Activated CD4-positive, alpha-beta T cell treated with anti-CD3 and anti-CD28 coated beads, Interleukin-2, amount 10 ng/mL, durations not matched to agents 7 days and 5 days (primary cell): ENCODE data around the gene SCN1B. TPM values are rescaled to one million over a fixed set of nuclear protein-coding genes. Genes with fewer than 3 reads are reported as not detected.
A peak's percentile ranks its signal among the peaks of the same experiment; 100 is the strongest.
"Not testable (repeated sequence)": the region's sequence is repeated elsewhere in the genome, so short reads cannot be mapped to it uniquely, and the experiment has no call there.

Source experiments
- CTCF ChIA-PET: fragments of 350-600 bp; sonication (Branson Sonifier 250); formaldehyde crosslinking; loops from one replicate; lab custom pipeline; 2021; ENCODE audit warnings: antibody characterized with exemption; lab: Charles Lee
- POLR2A ChIA-PET: fragments of 350-600 bp; sonication (Branson Sonifier 250); formaldehyde crosslinking; loops from one replicate; lab custom pipeline; 2021; ENCODE audit warnings: antibody characterized with exemption; lab: Charles Lee
- DNase-seq: peaks from one replicate; pipeline ENCODE4 v3.0.0-alpha.2; 2020
- H3K27ac Mint-ChIP-seq: one replicate; pipeline ENCODE4 v1.8.0; 2021; ENCODE audit warnings: mild to moderate bottlenecking, moderate library complexity, mixed read lengths
- H3K27me3 Mint-ChIP-seq: one replicate; pipeline ENCODE4 v1.8.0; 2021; ENCODE audit warnings: mixed read lengths
- H3K36me3 Mint-ChIP-seq: one replicate; pipeline ENCODE4 v1.8.0; 2021; ENCODE audit warnings: low read depth, mixed read lengths
- H3K4me1 Mint-ChIP-seq: one replicate; pipeline ENCODE4 v1.8.0; 2021; ENCODE audit warnings: mixed read lengths
- H3K4me3 Mint-ChIP-seq: one replicate; pipeline ENCODE4 v1.8.0; 2021; ENCODE audit warnings: mild to moderate bottlenecking, moderate library complexity, mixed read lengths
- H3K9me3 Mint-ChIP-seq: one replicate; pipeline ENCODE4 v1.8.0; 2021; ENCODE audit warnings: mixed read lengths
- total RNA-seq, 2 experiments: library from RNA; stranded (reverse); gene quantifications; one replicate each; pipeline ENCODE4 v1.2.3, GENCODE V29; 2021

Gene SCN1B
- total RNA-seq, 2 experiments from 2014 or later: 0.50 to 0.97 TPM

DNA sequence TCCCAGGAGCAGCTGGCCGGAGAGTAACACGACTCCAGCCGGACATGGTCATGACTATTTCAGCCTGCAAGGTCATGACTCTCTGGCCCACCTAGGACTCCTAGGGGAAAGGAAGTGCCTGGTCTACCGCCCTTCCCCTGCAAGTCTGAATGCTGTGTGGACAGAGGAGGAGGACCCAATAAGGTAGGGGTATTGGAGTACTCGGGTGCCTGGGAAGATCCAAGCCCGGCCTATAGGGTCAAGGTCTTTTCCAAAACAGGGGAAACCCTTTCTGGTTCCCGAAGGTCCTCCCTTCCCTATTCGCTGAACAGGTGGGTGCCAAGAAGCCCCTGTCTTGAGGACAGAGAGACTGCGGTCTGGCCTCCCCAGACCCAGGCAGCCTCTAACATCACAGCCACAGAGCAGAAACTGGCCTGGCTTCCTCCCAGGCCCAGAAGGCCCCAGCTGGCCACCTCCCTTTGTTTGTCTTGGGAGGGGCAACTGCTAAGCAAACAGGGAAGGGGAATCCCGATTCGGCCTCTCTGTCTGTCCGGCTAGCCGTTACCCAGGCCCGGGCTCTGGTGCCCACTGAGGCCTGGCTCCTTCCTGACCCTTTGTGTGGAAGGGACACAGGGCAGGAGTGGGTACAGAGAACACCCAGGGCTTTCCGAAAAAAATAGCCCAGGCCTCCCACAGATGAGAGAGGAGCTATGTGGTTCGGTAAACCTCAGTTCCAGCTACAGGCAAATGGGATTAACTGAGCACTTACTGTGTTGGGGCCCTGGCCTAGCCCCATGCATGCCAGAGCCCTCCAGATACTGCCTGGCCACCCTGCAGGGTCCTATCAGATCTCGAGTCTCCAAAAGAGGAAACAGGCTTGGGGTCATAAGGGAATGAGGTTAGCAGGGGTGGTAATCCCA is 35.4 kb upstream of the SCN1B start:
- ChIA-PET POLR2A (interaction anchor here (0.7 kb wide), 1 partner anchor 1258 kb away, joined by 4 read pairs; no protein-coding TSS in a partner anchor), CTCF (interaction anchor here (0.8 to 1.7 kb wide), 4 partner anchors 16 to 22 kb away, joined by 3 to 4 read pairs (median 4); no protein-coding TSS in a partner anchor)
- Mint-ChIP-seq H3K36me3 (peaks cover 11% of the 10 kb centered on the region), H3K4me3 (no peak overlapping the region), H3K27me3 (no peaks in the 10 kb centered on the region), H3K4me1 (peaks cover 71% of the 10 kb centered on the region), H3K9me3 (peaks cover 2% of the 10 kb centered on the region), H3K27ac (peak overlapping the region; percentile 33)
- no peak for DNase-seq

DNA sequence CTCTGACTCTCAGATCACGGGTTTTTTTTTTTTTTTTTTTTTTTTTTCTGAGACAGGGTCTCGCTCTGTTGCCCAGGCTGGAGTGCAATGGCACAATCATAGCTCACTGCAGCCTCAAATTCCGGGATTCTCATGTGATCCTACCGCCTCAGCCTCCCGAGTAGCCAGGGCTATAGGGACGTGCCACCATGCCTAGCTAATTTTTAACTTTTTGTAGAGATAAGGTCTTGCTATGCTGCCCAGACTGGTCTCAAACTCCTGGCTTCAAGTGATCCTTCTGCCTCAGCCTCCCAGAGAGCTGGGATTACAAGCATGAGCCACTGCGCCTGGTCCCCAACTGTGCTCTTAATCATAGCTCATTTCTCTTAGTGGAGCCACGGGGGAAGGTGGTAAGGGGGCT is 34.7 kb upstream of the SCN1B start:
- H3K27ac Mint-ChIP-seq: peak overlapping the region; percentile 97
- CTCF ChIA-PET: interaction anchor here (0.9 to 1.7 kb wide), 2 partner anchors 21 to 23 kb away, joined by 4 read pairs; no protein-coding TSS in a partner anchor
- H3K9me3 Mint-ChIP-seq: peaks cover 2% of the 10 kb centered on the region
- POLR2A ChIA-PET: no interaction called here
- H3K36me3 Mint-ChIP-seq: peaks cover 9% of the 10 kb centered on the region
- H3K4me3 Mint-ChIP-seq: no peak overlapping the region
- peaks cover 66% of the 10 kb centered on the region for H3K4me1 Mint-ChIP-seq
- no peak for DNase-seq
- no peaks in the 10 kb centered on the region for H3K27me3 Mint-ChIP-seq

DNA sequence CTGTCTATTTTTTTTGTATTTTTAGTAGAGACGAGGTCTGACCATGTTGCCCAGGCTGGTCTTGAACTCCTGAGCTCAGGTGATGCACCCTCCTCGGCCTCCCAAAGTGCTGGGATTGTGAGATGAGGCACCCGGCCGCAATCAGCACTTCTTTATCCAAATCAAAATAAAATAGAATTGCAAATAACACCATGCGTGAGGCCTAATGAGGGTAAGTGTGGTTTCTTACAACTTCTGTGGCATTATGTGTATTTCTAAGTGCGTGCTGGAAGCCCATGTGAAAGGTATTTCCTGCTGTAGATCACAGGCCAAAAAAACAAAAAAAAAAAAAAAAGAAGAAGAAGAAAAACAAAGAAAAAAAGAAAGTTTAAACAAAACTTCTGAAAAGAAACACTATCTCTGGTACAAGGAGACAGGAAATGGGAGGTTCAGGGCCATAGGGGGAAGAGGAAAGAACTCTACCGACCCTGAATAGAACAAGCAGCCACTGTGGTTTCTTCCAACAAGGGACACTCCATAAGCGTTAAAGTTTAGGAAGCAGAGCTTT is 33.1 kb upstream of the SCN1B start:
- H3K4me1 Mint-ChIP-seq: peaks cover 63% of the 10 kb centered on the region
- H3K36me3 Mint-ChIP-seq: peaks cover 15% of the 10 kb centered on the region
- H3K9me3 Mint-ChIP-seq: peaks cover under 1% of the 10 kb centered on the region
- peak; percentile 42 for DNase-seq
- peak overlapping the region; percentile 62 for H3K4me3 Mint-ChIP-seq
- no peaks in the 10 kb centered on the region for H3K27me3 Mint-ChIP-seq
- ChIA-PET CTCF (no interaction called here), POLR2A (no interaction called here)
- peak overlapping the region; percentile 97 for H3K27ac Mint-ChIP-seq

DNA sequence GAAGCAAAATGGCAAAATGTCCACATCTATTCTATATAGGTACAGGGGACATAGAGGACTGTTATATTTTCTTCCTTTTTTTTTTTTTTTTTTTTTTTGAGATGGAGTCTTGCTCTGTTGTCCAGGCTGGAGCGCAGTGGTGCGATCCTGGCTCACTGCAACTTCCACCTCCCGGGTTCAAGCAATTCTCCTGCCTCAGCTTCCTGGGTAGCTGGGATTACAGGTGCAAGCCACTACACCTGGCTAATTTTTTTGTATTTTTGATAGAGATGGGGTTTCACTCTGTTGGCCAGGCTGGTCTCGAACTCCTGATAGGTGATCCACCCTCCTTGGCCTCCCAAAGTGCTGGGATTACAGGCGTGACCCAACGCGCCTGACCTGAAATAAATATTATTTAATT is 32.0 kb upstream of the SCN1B start:
- peaks cover 26% of the 10 kb centered on the region for H3K36me3 Mint-ChIP-seq
- H3K4me3 Mint-ChIP-seq: peak overlapping the region; percentile 62
- H3K27ac Mint-ChIP-seq: peak overlapping the region; percentile 97
- H3K9me3 Mint-ChIP-seq, DNase-seq, H3K27me3 Mint-ChIP-seq, POLR2A ChIA-PET, CTCF ChIA-PET: not testable (repeated sequence)
- H3K4me1 Mint-ChIP-seq: peaks cover 66% of the 10 kb centered on the region

DNA sequence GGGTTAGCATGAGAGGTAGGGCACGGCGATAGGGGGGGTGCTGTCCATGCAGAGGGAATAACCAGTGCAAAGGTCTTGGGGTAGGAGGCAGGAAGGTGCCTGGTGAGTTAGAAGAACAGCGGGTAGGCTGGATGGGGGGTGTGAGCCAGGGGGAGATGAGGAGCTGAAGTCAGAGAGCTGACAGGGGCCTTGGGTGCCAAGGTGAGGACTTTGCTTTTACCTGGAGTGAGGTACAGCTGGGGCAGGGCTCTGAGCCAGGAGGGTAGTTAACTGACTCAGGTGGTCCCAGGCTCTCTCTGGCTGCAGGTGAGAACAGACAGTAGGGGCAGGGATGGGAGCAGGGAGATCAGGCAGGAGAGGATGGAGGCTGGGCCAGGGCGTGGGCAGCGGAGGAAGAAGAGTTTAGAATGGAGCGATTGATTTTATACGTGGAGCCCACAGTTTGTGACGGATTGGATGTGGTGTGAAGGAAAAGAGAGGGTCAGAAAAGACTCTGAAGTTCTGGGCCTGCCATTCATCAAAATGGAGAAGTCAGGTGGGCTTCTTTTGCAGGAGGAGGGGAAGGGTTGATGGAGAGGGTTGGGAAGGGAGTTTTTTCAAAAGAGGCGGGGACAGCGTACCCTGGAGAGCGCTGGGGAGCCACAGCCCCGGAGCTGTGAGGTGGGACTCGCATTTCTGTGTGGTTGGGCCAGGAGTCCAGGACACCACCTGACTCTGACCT is 31.3 kb upstream of the SCN1B start:
- H3K27ac Mint-ChIP-seq: peak overlapping the region; percentile 97
- peak overlapping the region; percentile 88 for H3K4me3 Mint-ChIP-seq
- no peak for DNase-seq
- no peaks in the 10 kb centered on the region for H3K27me3 Mint-ChIP-seq
- CTCF ChIA-PET: no interaction called here
- H3K36me3 Mint-ChIP-seq: peaks cover 26% of the 10 kb centered on the region
- peaks cover 69% of the 10 kb centered on the region for H3K4me1 Mint-ChIP-seq
- H3K9me3 Mint-ChIP-seq: no peaks in the 10 kb centered on the region
- POLR2A ChIA-PET: no interaction called here

DNA sequence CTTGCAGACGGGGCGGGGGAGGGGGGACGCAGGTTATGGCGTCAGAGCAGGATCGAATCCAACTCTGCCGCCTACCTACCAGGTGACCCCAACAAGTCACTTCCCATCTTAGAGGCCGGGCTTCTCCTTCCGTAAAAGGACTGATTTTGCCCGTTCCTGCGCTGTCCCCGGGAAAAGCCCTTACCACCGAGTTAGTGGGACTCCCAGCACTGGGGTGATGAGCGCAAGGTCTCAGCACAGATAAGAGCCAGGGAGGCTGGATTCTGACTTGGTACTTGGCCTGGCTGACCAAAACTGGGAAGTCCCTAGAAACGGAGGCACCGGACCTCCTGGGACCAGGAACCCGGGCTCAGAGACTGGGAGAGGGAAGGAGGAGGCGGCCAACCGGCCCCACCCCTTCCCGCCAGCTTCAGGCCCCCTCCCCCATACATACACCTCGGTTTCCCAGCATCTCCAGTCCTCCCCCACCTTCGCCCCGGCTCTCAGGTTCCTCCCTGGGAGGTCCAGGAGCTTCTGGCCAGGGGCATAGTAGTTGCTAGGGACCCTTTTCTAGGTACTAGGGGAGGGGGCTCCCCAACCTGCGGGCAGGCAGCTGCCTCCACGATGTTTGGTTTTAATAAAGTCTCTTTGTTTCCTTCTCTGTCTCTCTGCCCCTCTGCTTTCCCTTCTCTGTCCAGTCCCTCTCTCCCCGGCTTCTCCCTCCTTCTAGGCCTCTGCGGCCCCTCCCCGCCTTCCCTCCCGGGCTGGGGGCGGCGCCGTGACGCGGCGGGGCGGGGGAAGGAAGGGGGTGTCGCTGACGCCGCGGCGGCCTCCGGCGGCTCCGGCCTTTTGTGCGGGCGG is 30.6 kb upstream of the SCN1B start, which contains the start of gene GRAMD1A:
Gene GRAMD1A, plus strand, starts transcription at position 826 of the 840 bp plus-strand sequence. CDS start 156 bp downstream, outside the sequence.
- ChIA-PET POLR2A (interaction anchor here (1.2 kb wide), 1 partner anchor 10 kb away, joined by 3 read pairs; no protein-coding TSS in a partner anchor), CTCF (interaction anchor here (2.7 to 4.4 kb wide), 2 partner anchors 14 to 26 kb away, joined by 14 to 18 read pairs; no protein-coding TSS in a partner anchor)
- peaks cover 72% of the 10 kb centered on the region for H3K4me1 Mint-ChIP-seq
- peaks cover 28% of the 10 kb centered on the region for H3K36me3 Mint-ChIP-seq
- H3K27ac Mint-ChIP-seq: peak within 1 kb of the TSS; percentile 98
- H3K27me3 Mint-ChIP-seq: no peaks in the 10 kb centered on the region
- H3K9me3 Mint-ChIP-seq: no peaks in the 10 kb centered on the region
- peak; percentile 75 for DNase-seq
- peak within 1 kb of the TSS; percentile 94 for H3K4me3 Mint-ChIP-seq

DNA sequence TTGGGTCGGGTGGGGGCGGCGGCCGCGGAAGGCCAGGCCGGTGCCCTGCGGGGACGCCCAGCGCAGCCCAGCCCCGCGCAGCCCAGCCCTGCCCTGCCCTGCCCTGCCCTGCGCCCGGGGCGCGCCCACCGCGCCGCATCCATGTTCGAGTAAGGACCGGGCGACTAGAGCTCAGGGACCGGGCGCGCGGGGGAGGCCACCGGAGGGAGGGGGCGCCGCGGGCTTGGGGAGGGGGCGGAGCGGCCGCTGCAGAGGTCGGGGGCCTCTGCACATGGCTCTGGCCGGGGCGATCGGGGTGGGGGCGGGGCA is 30.0 kb upstream of the SCN1B start:
- CTCF ChIA-PET: interaction anchor here (2.7 to 4.4 kb wide), 2 partner anchors 13 to 27 kb away, joined by 14 to 18 read pairs; no protein-coding TSS in a partner anchor
- H3K27me3 Mint-ChIP-seq: no peaks in the 10 kb centered on the region
- peaks cover 74% of the 10 kb centered on the region for H3K4me1 Mint-ChIP-seq
- peaks cover 28% of the 10 kb centered on the region for H3K36me3 Mint-ChIP-seq
- no peak for DNase-seq
- no peaks in the 10 kb centered on the region for H3K9me3 Mint-ChIP-seq
- H3K4me3 Mint-ChIP-seq: peak overlapping the region; percentile 94
- no peak overlapping the region for H3K27ac Mint-ChIP-seq
- POLR2A ChIA-PET: interaction anchor here (1.2 kb wide), 1 partner anchor 10 kb away, joined by 3 read pairs; no protein-coding TSS in a partner anchor

DNA sequence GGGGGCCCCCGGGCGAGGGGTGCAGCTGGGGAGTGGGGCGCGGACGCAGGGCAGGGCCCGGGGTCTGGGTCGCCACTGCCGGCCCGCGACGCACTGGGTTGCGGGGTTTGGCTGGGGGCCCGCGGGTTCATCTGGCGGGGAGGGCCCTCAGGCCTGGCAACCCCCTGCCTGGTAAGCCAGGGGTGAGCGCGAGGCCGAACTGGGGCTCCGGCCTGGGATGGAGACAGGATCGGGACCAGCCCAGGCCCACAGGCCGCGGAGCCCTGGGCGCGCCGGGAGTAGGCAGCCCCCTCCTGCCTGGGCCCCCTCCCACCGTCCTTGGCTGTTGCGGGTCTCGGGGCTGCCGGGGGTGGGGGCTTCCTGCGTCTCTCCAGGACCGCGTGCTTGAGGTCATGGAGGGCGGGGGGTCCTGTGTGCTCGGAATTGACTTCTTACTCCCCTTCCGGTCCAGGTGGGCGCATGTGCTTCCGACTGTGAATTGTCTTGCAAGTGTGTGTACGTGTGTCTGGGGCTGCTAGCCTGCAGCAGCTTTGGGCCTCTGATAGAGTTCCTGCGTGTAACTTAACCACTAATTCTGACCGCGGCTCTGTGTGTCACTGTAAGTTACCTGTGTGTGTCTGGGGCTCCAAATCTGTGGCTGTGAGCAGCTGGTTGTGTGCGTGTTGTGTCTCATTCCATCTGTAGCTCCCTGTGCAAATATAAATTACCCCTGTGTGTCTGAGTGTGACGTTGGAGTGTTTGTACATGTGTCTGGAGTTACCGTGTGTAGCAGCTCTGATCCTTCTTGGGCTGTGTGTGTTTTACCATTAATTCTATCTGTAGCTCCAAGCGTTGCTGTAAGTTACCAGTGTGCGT is 29.4 kb upstream of the SCN1B start:
- POLR2A ChIA-PET: interaction anchor here (1.2 kb wide), 1 partner anchor 11 kb away, joined by 3 read pairs; no protein-coding TSS in a partner anchor
- Mint-ChIP-seq H3K36me3 (peaks cover 31% of the 10 kb centered on the region), H3K4me3 (peak overlapping the region; percentile 94), H3K27me3 (no peaks in the 10 kb centered on the region), H3K4me1 (peaks cover 75% of the 10 kb centered on the region), H3K27ac (peak overlapping the region; percentile 98), H3K9me3 (no peaks in the 10 kb centered on the region)
- CTCF ChIA-PET: interaction anchor here (0.6 to 4.4 kb wide), 5 partner anchors 12 to 89 kb away, joined by 3 to 18 read pairs (median 7); no protein-coding TSS in a partner anchor
- peak; percentile 66 for DNase-seq

DNA sequence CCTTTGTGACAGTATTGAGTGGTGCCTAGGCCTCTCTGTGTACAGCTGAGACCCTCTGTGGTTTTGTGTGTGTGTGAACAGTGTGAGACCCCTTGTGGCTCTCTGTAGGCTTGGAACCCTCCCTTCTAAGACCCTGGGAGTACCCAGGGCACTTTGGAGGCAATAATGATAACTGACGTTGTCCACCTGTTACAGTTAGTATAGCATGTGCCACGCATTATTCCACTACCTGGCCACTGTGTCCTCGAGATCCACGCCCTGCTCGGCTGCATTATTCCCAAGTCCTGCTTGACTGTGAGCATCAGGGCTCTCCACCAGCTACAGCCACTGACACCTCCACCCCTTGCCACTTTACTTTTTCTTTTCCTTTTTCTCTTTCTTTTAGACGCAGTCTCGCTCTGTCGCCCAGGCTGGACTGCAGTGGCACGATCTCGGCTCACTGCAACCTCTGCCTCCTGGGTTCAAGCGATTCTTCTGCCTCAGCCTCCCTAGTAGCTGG is 28.2 kb upstream of the SCN1B start:
- peaks cover 66% of the 10 kb centered on the region for H3K4me1 Mint-ChIP-seq
- H3K4me3 Mint-ChIP-seq: peak overlapping the region; percentile 94
- no peaks in the 10 kb centered on the region for H3K9me3 Mint-ChIP-seq
- CTCF ChIA-PET: interaction anchor here (1.2 to 4.4 kb wide), 3 partner anchors 11 to 29 kb away, joined by 7 to 18 read pairs (median 14); no protein-coding TSS in a partner anchor
- peak overlapping the region; percentile 98 for H3K27ac Mint-ChIP-seq
- H3K27me3 Mint-ChIP-seq: no peaks in the 10 kb centered on the region
- H3K36me3 Mint-ChIP-seq: peaks cover 37% of the 10 kb centered on the region
- POLR2A ChIA-PET: no interaction called here
- DNase-seq: no peak

DNA sequence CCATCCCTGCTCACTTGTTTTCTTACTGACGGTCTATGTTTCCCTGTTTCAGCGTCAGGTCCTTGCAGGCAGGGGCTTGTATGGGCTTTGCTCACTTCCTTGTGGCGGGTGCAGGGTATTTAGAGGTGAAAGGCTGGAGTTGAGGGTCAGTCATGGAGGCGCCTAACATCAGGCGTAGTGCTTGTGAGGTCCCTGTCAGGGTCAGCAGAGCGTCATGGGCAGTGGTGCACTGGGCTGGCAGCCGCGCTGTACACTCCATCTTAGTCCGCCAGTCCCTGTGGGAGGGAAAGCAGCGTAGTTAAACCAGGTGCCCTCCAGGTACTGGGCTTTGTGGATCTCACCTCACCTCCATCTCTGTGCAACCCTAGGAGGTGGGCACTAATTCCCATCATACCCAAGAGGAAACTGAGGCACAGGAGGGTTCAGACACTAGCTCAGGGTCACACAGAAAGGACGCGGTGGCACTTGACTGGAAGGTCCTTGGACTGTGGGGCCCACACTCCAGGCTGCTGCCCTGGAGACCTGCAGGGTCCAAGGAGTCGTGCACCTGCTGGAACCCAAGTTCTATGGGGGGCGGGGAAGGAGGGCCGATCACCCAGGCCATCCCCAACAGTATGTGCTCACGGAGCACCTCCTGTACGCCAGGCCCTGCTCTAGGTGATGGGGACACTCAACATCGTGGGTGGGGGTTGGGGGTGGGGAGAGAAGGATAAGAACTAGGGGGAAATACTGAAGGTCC is 25.6 kb upstream of the SCN1B start:
- Mint-ChIP-seq H3K27me3 (no peaks in the 10 kb centered on the region), H3K4me3 (no peak overlapping the region), H3K4me1 (peaks cover 47% of the 10 kb centered on the region), H3K9me3 (no peaks in the 10 kb centered on the region), H3K36me3 (peaks cover 41% of the 10 kb centered on the region), H3K27ac (peak overlapping the region; percentile 51)
- POLR2A ChIA-PET: no interaction called here
- CTCF ChIA-PET: no interaction called here
- DNase-seq: no peak
